ENCODE data around the gene TAL1. TPM values are rescaled to one million over a fixed set of nuclear protein-coding genes. Genes with fewer than 3 reads are reported as not detected.

TAL1 gene
- total RNA-seq, 1 donor: not detected

DNA sequence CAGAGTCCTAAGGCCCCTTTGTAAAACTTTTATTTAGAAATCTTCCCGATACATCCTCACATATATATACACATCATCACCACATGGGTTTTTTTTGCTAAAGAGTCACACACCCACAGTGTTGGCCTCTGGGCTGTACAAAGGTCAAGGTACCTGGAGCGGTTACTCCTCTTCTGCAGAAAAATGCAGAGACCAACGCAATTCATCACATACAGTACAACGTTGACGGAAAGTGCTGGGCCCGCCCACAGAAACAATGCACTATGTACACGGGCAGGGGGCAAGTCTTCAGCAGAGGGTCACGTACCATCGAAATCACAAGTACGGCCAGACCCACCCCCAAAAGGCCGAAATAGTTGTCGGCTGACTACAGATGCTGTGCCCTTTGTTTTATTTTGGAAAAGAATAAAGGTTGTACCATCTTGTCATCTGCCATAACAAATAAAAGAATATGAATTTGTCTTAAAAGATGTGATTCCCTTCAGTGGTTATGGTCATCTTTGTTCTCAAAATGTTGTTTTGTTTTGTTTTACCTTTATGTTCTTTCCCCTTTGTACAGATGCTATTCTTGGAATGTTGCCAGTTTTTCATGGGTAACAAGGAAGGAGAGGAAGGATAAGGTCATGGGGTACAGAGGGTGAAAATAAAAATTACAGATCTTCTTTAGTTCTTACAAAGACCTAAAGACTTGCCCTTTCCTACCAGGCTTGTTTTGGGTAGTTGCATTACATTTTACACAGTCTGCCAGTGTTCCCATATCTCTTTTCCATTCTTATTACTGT is 15.6 kb downstream of the TAL1 start:
- no peak overlapping the region for H3K4me3 ChIP-seq (ENCODE audit: low read depth, low read length)
- TF ChIP-seq, protein P1, sequence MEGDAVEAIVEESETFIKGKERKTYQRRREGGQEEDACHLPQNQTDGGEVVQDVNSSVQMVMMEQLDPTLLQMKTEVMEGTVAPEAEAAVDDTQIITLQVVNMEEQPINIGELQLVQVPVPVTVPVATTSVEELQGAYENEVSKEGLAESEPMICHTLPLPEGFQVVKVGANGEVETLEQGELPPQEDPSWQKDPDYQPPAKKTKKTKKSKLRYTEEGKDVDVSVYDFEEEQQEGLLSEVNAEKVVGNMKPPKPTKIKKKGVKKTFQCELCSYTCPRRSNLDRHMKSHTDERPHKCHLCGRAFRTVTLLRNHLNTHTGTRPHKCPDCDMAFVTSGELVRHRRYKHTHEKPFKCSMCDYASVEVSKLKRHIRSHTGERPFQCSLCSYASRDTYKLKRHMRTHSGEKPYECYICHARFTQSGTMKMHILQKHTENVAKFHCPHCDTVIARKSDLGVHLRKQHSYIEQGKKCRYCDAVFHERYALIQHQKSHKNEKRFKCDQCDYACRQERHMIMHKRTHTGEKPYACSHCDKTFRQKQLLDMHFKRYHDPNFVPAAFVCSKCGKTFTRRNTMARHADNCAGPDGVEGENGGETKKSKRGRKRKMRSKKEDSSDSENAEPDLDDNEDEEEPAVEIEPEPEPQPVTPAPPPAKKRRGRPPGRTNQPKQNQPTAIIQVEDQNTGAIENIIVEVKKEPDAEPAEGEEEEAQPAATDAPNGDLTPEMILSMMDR (IDR thresholded peaks at IDR 0.05; ENCODE audit: insufficient read depth, low read depth, low read length): no peak
- DNase-seq (ENCODE audit: low read depth): no peak

DNA sequence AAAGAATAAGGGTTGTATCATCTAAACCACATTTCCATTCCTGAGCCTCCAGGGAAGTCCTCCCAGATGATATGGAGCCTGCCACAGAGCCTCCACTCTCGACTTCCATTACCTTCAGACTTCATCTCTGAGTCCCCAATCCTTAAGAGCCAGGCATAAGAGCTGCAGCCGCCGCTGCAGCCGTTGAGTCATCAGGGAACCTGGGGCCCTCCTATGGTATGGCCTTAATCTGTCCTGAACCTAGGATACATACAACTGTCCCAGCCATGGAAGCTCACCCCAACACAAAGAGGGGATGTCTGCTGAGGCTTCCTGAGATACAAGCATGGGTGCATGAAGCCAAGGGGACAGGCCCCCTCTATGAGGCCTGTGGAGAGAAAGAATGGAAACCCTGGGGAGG is 16.3 kb downstream of the TAL1 start:
- no peak for DNase-seq (ENCODE audit: low read depth)
- TF ChIP-seq, protein P1 (IDR thresholded peaks at IDR 0.05; ENCODE audit: insufficient read depth, low read depth, low read length): no peak
- H3K4me3 ChIP-seq (ENCODE audit: low read depth, low read length): no peak overlapping the region

DNA sequence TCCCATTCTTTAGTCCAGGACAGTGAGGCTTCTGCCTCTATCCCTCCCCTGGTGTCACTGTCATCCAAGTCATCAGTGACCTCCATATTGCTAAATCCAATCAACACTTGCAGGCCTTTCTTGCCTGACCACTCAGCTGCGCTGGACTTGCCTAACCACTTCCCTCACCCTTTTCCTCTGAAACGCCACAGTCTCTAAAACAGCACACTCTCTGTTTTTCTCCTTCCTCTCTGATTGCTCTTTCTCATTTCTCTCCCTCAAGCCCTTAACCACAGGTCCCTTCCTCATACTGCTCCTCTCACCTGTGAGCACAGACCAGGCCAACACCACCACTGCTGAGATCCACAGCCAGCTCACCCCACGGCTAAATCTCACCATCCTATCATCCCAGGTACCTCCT is 17.5 kb downstream of the TAL1 start:
- H3K4me3 ChIP-seq (ENCODE audit: low read depth, low read length): no peak overlapping the region
- TF ChIP-seq, protein P1 (IDR thresholded peaks at IDR 0.05; ENCODE audit: insufficient read depth, low read depth, low read length): no peak
- no peak for DNase-seq (ENCODE audit: low read depth)

DNA sequence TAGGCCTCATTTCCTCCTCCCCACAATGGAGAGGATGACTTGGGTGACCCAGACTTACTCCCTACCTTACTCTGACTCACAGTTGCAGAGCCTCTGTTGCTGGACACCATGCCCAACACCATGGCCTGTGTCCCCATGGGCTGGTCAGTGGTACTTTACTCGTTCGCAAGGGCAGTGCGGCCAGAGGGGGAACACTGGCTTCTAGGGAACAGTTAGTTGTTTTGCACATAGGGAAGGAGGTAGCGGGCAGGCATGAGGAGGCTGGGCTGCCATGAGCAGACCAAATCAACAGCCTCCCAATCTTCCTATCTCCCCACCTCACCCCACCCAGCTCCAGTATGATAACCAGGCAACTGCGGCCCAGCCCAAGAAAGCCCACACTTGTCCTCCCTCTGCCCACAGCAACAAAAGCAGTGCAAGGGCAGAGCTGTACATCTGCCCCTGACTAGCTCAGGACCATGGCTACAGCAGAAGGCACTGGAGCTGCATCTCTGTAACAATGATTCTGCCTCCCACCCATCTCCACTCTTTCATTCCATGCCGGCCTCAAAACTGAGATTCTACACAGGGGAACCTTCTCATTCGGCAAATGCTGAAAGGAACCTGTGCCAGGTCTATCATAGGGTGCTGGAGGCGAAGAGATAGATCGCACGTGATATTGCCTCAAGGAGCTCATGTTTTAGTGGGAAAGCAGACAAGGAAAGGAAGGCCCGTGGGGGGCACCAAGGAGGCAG is 18.6 kb downstream of the TAL1 start:
- DNase-seq (ENCODE audit: low read depth): no peak
- H3K4me3 ChIP-seq (ENCODE audit: low read depth, low read length): no peak overlapping the region
- TF ChIP-seq, protein P1 (IDR thresholded peaks at IDR 0.05; ENCODE audit: insufficient read depth, low read depth, low read length): no peak

DNA sequence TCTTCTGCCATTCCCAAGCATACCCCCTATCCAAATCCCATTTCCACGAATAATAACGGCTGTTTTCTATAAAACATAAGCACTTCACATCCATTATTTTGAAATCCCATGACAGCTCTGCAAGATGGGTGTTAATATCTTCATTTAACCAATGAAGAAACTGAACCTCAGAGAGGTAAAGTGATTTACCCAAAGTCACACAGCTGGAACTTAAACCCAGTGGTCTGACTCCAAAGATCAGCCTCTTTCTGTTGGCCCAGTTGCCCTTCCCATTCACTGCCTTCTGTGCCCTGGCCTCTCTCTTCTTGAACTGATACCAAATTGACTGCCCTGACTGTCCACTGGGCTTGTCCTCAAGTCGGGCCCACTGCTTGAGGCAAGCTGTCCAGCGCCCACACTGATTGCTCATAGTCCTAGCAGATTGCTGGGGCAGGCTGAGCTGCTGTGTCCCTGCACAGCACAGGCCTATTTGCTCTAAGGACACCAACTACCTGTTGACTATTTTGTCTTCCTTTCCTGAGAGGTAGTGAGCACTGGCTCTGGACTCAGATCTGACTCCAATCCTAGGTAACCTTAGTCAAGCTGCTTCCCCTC is 19.3 kb downstream of the TAL1 start:
- no peak for DNase-seq (ENCODE audit: low read depth)
- H3K4me3 ChIP-seq (ENCODE audit: low read depth, low read length): no peak overlapping the region
- TF ChIP-seq, protein P1 (IDR thresholded peaks at IDR 0.05; ENCODE audit: insufficient read depth, low read depth, low read length): no peak

DNA sequence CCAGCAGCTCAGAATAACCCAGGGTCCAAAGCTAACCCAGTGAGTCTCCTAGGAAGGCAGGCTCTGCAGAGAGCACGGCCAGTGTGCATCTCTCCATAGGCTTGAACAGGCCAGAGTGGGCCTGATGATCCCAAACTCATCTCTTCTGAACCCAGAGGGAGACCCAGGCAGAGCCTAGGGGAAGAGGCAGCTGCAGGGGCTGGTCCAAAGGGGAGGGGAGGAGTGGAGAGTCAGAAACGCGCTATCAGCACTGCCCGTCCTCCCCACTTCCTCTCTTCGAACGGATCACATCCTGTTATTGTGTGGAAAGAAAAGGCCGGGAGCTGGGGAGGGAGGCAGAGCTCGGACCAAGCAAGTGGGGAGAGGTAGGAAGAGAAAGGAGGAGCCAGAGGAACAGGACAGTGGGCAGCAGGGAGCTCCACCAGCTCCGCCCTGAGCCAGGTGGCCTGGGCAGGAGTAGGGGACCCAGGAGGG is 20.2 kb downstream of the TAL1 start:
- no peak overlapping the region for H3K4me3 ChIP-seq (ENCODE audit: low read depth, low read length)
- no peak for DNase-seq (ENCODE audit: low read depth)
- TF ChIP-seq, protein P1 (IDR thresholded peaks at IDR 0.05; ENCODE audit: insufficient read depth, low read depth, low read length): no peak
